Epidermal melanocyte (primary cell): Measurements from ENCODE around the gene C9orf57.
"Not testable (repeated sequence)": the region's sequence is repeated elsewhere in the genome, so short reads cannot be mapped to it uniquely, and the experiment has no call there.

Source experiments
- DNase-seq: peaks from one replicate; pipeline ENCODE4 v3.0.0; 2011; ENCODE audit warnings: low spot score; ENCODE audit not compliant: insufficient read length

Gene C9orf57

GRCh38 chr9:72060513-72060912 is at the start of gene C9orf57:
Gene C9orf57, minus strand, starts transcription at chr9:72060613. Its CDS starts 1,282 bp downstream, at chr9:72059331.
- no peak for DNase-seq

GRCh38 chr9:72102520-72102919 is 42.1 kb upstream of the C9orf57 start:
- DNase-seq = no peak

- DNase-seq = not testable (repeated sequence)
Measured at GRCh38 chr9:72095520-72095919, 35.1 kb upstream of the C9orf57 start.

GRCh38 chr9:72092820-72093219 is 32.4 kb upstream of the C9orf57 start:
- DNase-seq = no peak

- no peak for DNase-seq
Measured at GRCh38 chr9:72089451-72090130, 29.2 kb upstream of the C9orf57 start.

- DNase-seq = no peak
Measured at GRCh38 chr9:72082536-72082935, 22.1 kb upstream of the C9orf57 start.

- not testable (repeated sequence) for DNase-seq
Measured at GRCh38 chr9:72074666-72075065, 14.3 kb upstream of the C9orf57 start.

- DNase-seq = no peak
Measured at GRCh38 chr9:72065076-72065475, 4.7 kb upstream of the C9orf57 start.

- DNase-seq = no peak
Measured at GRCh38 chr9:72052122-72052521, 8.3 kb downstream of the C9orf57 start.

- DNase-seq = no peak
Measured at GRCh38 chr9:72048850-72049249, 11.6 kb downstream of the C9orf57 start.

GRCh38 chr9:72046630-72047456 is 13.6 kb downstream of the C9orf57 start:
- DNase-seq = no peak

- DNase-seq = no peak
Measured at GRCh38 chr9:72044095-72044494, 16.3 kb downstream of the C9orf57 start.

GRCh38 chr9:72043576-72043975 is 16.8 kb downstream of the C9orf57 start:
- no peak for DNase-seq

- no peak for DNase-seq
Measured at GRCh38 chr9:72042928-72043327, 17.5 kb downstream of the C9orf57 start.

GRCh38 chr9:72041775-72042194 is 18.6 kb downstream of the C9orf57 start:
- peak; percentile 34 for DNase-seq

GRCh38 chr9:72041369-72041768 is 19.0 kb downstream of the C9orf57 start:
- DNase-seq = no peak

- no peak for DNase-seq
Measured at GRCh38 chr9:72039532-72039931, 20.9 kb downstream of the C9orf57 start.

- peak; percentile 74 for DNase-seq
Measured at GRCh38 chr9:72038890-72039410, 21.5 kb downstream of the C9orf57 start.

- no peak for DNase-seq
Measured at GRCh38 chr9:72038408-72038807, 22.0 kb downstream of the C9orf57 start.

GRCh38 chr9:72037571-72037970 is 22.8 kb downstream of the C9orf57 start:
- DNase-seq = peak; percentile 47

- no peak for DNase-seq
Measured at GRCh38 chr9:72030767-72031166, 29.6 kb downstream of the C9orf57 start.

GRCh38 chr9:72029986-72030385 is 30.4 kb downstream of the C9orf57 start:
- no peak for DNase-seq
